GM21515 (cell line): Measurements from ENCODE around the gene SPEG.

Experiments used
- ATAC-seq: cut with Tn5 transposase; IDR thresholded peaks from one replicate; pipeline ENCODE4 v1.9.1; 2021; ENCODE audit not compliant: unreplicated experiment

SPEG gene

GRCh38 chr2:219542931-219543595 is 108.4 kb downstream of the SPEG start:
- peak; percentile 36 for ATAC-seq

- ATAC-seq, result peak; percentile 81
These were observed 109.1 kb downstream of the SPEG start, which contains the start of the genes CHPF and TMEM198 for GRCh38 chr2:219543596-219544358. Gene CHPF, minus strand, starts transcription at chr2:219543809. Its CDS starts 271 bp downstream, at chr2:219543538. Gene TMEM198, plus strand, starts transcription at chr2:219544028. Its CDS starts 700 bp downstream, at chr2:219544728.

- no peak for ATAC-seq
These were observed 109.9 kb downstream of the SPEG start for GRCh38 chr2:219544567-219544966.

GRCh38 chr2:219545295-219545942 is 110.8 kb downstream of the SPEG start:
- no peak for ATAC-seq

GRCh38 chr2:219545943-219546352 is 111.3 kb downstream of the SPEG start:
- ATAC-seq, result no peak

- ATAC-seq, result no peak
These were observed 113.0 kb downstream of the SPEG start for GRCh38 chr2:219547621-219548020.
